HCT116 (cell line): ENCODE measurements around the gene KLF2. TPM values are rescaled to one million over a fixed set of nuclear protein-coding genes. Genes with fewer than 3 reads are reported as not detected.

ENCODE experiments used
- ATAC-seq: fragments of 200-7000 bp; cut with Tn5 transposase; 2 replicates; pipeline ENCODE4 v1.9.1; 2020; ENCODE audit warnings: mild to moderate bottlenecking, moderate library complexity
- BruUV-seq: library from RNA; stranded (reverse); fragments of 400-500 nt; replicated peaks from 2 replicates; lab custom pipeline; 2021; lab: Mats Ljungman, UMichigan
- CTCF ChIA-PET: fragments of 300-600 bp; sonication (Branson Sonifier 250); formaldehyde crosslinking; loops from one replicate; lab custom pipeline; 2021; ENCODE audit warnings: antibody characterized with exemption; lab: Charles Lee
- POLR2A ChIA-PET: fragments of 300-600, 350-600 bp; sonication (Branson Sonifier 250); formaldehyde crosslinking; loops from one replicate; lab custom pipeline; 2021; ENCODE audit warnings: antibody characterized with exemption; lab: Charles Lee
- RAD21 ChIA-PET, 2 experiments: fragments of 300-600 bp; sonication (Branson Sonifier 250); formaldehyde crosslinking; loops; one replicate each; lab custom pipeline; 2023; ENCODE audit warnings: low total read pairs in 2 of 2; ENCODE audit not compliant: uncharacterized antibody in 2 of 2, unreplicated experiment in 2 of 2, low non-redundant PET in 1 of 2; lab: Charles Lee
- DNase-seq: peaks from one replicate; pipeline ENCODE4 v3.0.0-alpha.2; 2010; ENCODE audit warnings: low read depth, low spot score
- H2AFZ ChIP-seq: fragments of 200-600 bp; shearing (Covaris generic), sonication (generic); 2 replicates; pipeline ENCODE4 v1.6.1; 2017; ENCODE audit warnings: low read depth, mixed run types, mixed read lengths, antibody characterized with exemption, low read length; ENCODE audit not compliant: poor library complexity, severe bottlenecking
- H3K27ac ChIP-seq: 2 replicates; pipeline ENCODE4 v1.5.1; 2012; ENCODE audit warnings: low read depth, low read length
- H3K27me3 ChIP-seq: fragments of 200-600 bp; sonication (generic); 2 replicates; pipeline ENCODE4 v1.6.1; 2016; ENCODE audit warnings: mixed run types, low read length, mixed read lengths; ENCODE audit not compliant: insufficient read depth
- H3K36me3 ChIP-seq, 2 experiments: fragments of 200-500 bp in 1 of 2; fragments of 200-600 bp in 1 of 2; sonication (Bioruptor generic) in 1 of 2; sonication (generic) in 1 of 2; 2 replicates each; pipeline versions ENCODE4 v1.5.1 to v1.6.1; 2014 to 2016; ENCODE audit warnings: low read length in 2 of 2, inconsistent platforms in 1 of 2, mixed read lengths in 1 of 2, mixed run types in 1 of 2; ENCODE audit not compliant: insufficient read depth in 2 of 2, control insufficient read depth in 1 of 2
- H3K4me1 ChIP-seq, 2 experiments: fragments of 200-600 bp in 1 of 2; sonication (generic) in 1 of 2; 2 replicates each; pipeline versions ENCODE4 v1.5.1 to v1.6.1; 2012 to 2017; ENCODE audit warnings: low read length in 2 of 2, inconsistent platforms in 1 of 2, mild to moderate bottlenecking in 1 of 2, mixed read lengths in 1 of 2, mixed run types in 1 of 2, moderate library complexity in 1 of 2; ENCODE audit not compliant: insufficient read depth in 2 of 2, control insufficient read depth in 1 of 2
- H3K4me2 ChIP-seq: fragments of 200-600 bp; sonication (generic); 2 replicates; pipeline ENCODE4 v1.6.1; 2017; ENCODE audit warnings: mixed run types, low read length, mixed read lengths
- H3K4me3 ChIP-seq, 2 experiments: fragments of 200-600 bp in 1 of 2; sonication (generic) in 1 of 2; replicated peaks in 1 of 2; 2 replicates each; pipeline ENCODE4 v1.5.1; 2011 to 2016; ENCODE audit warnings: low read length in 2 of 2, control low read depth in 1 of 2, low read depth in 1 of 2, mild to moderate bottlenecking in 1 of 2, mixed read lengths in 1 of 2, mixed run types in 1 of 2
- H3K79me2 ChIP-seq: fragments of 200-600 bp; sonication (generic); 2 replicates; pipeline ENCODE4 v1.6.1; 2017; ENCODE audit warnings: mild to moderate bottlenecking, mixed run types, low read length, moderate library complexity, mixed read lengths; ENCODE audit not compliant: insufficient read depth
- H3K9ac ChIP-seq: fragments of 200-600 bp; sonication (generic); 2 replicates; pipeline ENCODE4 v1.6.1; 2016; ENCODE audit warnings: low read length, mixed read lengths
- H3K9me2 ChIP-seq: fragments of 200-600 bp; sonication (generic), shearing (Covaris generic); 2 replicates; pipeline ENCODE4 v1.6.1; 2017; ENCODE audit warnings: mixed run types, mild to moderate bottlenecking, moderate library complexity; ENCODE audit not compliant: insufficient read depth
- H3K9me3 ChIP-seq, 2 experiments: fragments of 200-500 bp in 1 of 2; fragments of 200-600 bp in 1 of 2; sonication (Bioruptor generic) in 1 of 2; sonication (generic) in 1 of 2; 2 replicates each; pipeline ENCODE4 v1.6.1; 2014 to 2017; ENCODE audit warnings: low read length in 2 of 2, mixed read lengths in 2 of 2, inconsistent platforms in 1 of 2, low read depth in 1 of 2, mild to moderate bottlenecking in 1 of 2, mixed run types in 1 of 2, moderate library complexity in 1 of 2; ENCODE audit not compliant: control insufficient read depth in 1 of 2, insufficient read depth in 1 of 2
- H4K20me1 ChIP-seq: fragments of 200-600 bp; sonication (generic), shearing (Covaris generic); 2 replicates; pipeline ENCODE4 v1.6.1; 2017; ENCODE audit warnings: mixed run types, mild to moderate bottlenecking, moderate library complexity; ENCODE audit not compliant: insufficient read depth
- CBX3 ChIP-seq: IDR thresholded peaks from 2 replicates; pipeline ENCODE4 v1.6.1; 2012; ENCODE audit warnings: low read depth
- CEBPB ChIP-seq: IDR thresholded peaks from 2 replicates; pipeline ENCODE4 v1.6.1; 2012; ENCODE audit warnings: low read depth
- CTCF ChIP-seq, 3 experiments: fragments of 200-600 bp in 1 of 3; sonication (generic) in 1 of 3; IDR thresholded peaks in 2 of 3; conservative IDR thresholded peaks in 1 of 3; 2 replicates each; pipeline ENCODE4 v1.5.1; 2012 to 2017; ENCODE audit warnings: low read depth in 2 of 3, low read length in 2 of 3, antibody characterized with exemption in 1 of 3, borderline replicate concordance in 1 of 3, control low read depth in 1 of 3, mild to moderate bottlenecking in 1 of 3, mixed read lengths in 1 of 3, mixed run types in 1 of 3, moderate library complexity in 1 of 3; ENCODE audit not compliant: insufficient read depth in 1 of 3
- ELF1 ChIP-seq: IDR thresholded peaks from 2 replicates; pipeline ENCODE4 v1.6.1; 2012; ENCODE audit warnings: low read depth, borderline replicate concordance
- EZH2 ChIP-seq: fragments of 200-600 bp; sonication (generic); IDR thresholded peaks from 2 replicates; pipeline ENCODE4 v1.6.1; 2017; ENCODE audit warnings: antibody characterized with exemption, mixed run types
- EZH2phosphoT487 ChIP-seq: fragments of 200-600 bp; IDR thresholded peaks from 2 replicates; pipeline ENCODE4 v1.6.1; 2018; ENCODE audit warnings: antibody characterized with exemption, borderline replicate concordance
- FOSL1 ChIP-seq: IDR thresholded peaks from 2 replicates; pipeline ENCODE4 v1.6.1; 2012; ENCODE audit warnings: low read depth
- JUND ChIP-seq: IDR thresholded peaks from 2 replicates; pipeline ENCODE4 v1.6.1; 2012
- POLR2A ChIP-seq: IDR thresholded peaks from 2 replicates; pipeline ENCODE4 v1.7.0; 2011; ENCODE audit warnings: borderline replicate concordance; ENCODE audit not compliant: insufficient read depth, insufficient read length; ENCODE audit errors: extremely low read depth
- POLR2AphosphoS5 ChIP-seq: IDR thresholded peaks from 2 replicates; pipeline ENCODE4 v1.6.1; 2011; ENCODE audit warnings: mild to moderate bottlenecking, low read depth, low read length, moderate library complexity
- RAD21 ChIP-seq: IDR thresholded peaks from 2 replicates; pipeline ENCODE4 v1.6.1; 2012; ENCODE audit warnings: low read depth, mild to moderate bottlenecking
- SIN3A ChIP-seq: IDR thresholded peaks from 2 replicates; pipeline ENCODE4 v1.6.1; 2012; ENCODE audit warnings: low read depth
- SRF ChIP-seq: IDR thresholded peaks from 2 replicates; pipeline ENCODE4 v1.6.1; 2012; ENCODE audit warnings: low read depth
- TCF7L2 ChIP-seq: IDR thresholded peaks from 2 replicates; pipeline ENCODE4 v1.7.0; 2011; ENCODE audit warnings: borderline replicate concordance, inconsistent platforms; ENCODE audit not compliant: insufficient read depth, insufficient read length; ENCODE audit errors: extremely low read depth
- YY1 ChIP-seq: IDR thresholded peaks from 2 replicates; pipeline ENCODE4 v1.6.1; 2011; ENCODE audit warnings: low read length, low read depth, moderate library complexity, mild to moderate bottlenecking; ENCODE audit not compliant: insufficient replicate concordance; ENCODE audit errors: extremely low read depth
- ZFX ChIP-seq: fragments of 450-650 bp; IDR thresholded peaks from 2 replicates; pipeline ENCODE4 v1.6.1; 2017
- ZNF274 ChIP-seq: fragments of 200-500 bp; sonication (Bioruptor generic); IDR thresholded peaks from 2 replicates; pipeline ENCODE4 v1.6.1; 2014; ENCODE audit warnings: mild to moderate bottlenecking, low read depth, low read length, inconsistent platforms
- intact Hi-C: fragments of 100-400 bp; cut with micrococcal nuclease; formaldehyde crosslinking; loops from 2 replicates; pipeline ENCODE4 v1.10.0; 2022
- total RNA-seq: library from RNA; stranded (reverse); gene quantifications from one replicate; pipeline ENCODE4 v1.2.1, GENCODE V29; 2021; ENCODE audit not compliant: unreplicated experiment
- TF ChIP-seq, protein P1 (sequence below): IDR thresholded peaks from 2 replicates; pipeline ENCODE4 v1.6.1; 2011; ENCODE audit warnings: mild to moderate bottlenecking, low read length, moderate library complexity; ENCODE audit not compliant: insufficient replicate concordance; ENCODE audit errors: extremely low read depth
- TF ChIP-seq, protein P2 (sequence below): IDR thresholded peaks from 2 replicates; pipeline ENCODE4 v1.6.1; 2012
- TF ChIP-seq, protein P3 (sequence below): IDR thresholded peaks from 2 replicates; pipeline ENCODE4 v1.6.1; 2012

The KLF2 gene
- total RNA-seq, 1 experiment from 2014 or later, result 39.4 TPM

GRCh38 chr19:16343156-16343555 lies 18.5 kb downstream of the KLF2 start (continued):
- TF ChIP-seq, protein P1, sequence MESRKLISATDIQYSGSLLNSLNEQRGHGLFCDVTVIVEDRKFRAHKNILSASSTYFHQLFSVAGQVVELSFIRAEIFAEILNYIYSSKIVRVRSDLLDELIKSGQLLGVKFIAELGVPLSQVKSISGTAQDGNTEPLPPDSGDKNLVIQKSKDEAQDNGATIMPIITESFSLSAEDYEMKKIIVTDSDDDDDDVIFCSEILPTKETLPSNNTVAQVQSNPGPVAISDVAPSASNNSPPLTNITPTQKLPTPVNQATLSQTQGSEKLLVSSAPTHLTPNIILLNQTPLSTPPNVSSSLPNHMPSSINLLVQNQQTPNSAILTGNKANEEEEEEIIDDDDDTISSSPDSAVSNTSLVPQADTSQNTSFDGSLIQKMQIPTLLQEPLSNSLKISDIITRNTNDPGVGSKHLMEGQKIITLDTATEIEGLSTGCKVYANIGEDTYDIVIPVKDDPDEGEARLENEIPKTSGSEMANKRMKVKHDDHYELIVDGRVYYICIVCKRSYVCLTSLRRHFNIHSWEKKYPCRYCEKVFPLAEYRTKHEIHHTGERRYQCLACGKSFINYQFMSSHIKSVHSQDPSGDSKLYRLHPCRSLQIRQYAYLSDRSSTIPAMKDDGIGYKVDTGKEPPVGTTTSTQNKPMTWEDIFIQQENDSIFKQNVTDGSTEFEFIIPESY, result no peak
- TF ChIP-seq JUND, result no peak
- TF ChIP-seq, protein P2, sequence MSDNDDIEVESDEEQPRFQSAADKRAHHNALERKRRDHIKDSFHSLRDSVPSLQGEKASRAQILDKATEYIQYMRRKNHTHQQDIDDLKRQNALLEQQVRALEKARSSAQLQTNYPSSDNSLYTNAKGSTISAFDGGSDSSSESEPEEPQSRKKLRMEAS, result no peak
- no peak for TF ChIP-seq ZNF274
- no peak for TF ChIP-seq CEBPB
- no peak for TF ChIP-seq FOSL1
- no peak for TF ChIP-seq ZFX
- no peak for TF ChIP-seq RAD21

DNA sequence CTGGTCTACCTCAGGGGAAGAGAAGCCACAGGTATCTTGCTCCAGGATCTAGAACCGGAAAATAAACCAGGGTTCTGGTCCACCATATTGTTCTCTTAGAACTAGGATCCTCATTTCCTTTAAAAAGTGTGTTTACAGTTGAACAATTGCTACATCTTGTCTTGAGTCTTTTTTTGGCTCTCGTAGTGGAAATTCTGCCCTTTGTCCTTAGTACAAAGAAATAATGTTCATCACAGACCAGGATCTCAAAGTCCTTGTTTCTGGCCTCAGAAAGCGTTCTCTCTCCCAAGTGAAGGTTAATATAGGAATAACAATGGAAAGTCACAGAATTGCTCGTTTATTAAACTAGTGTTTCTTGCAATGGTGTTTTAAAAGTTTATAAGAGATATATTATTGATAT lies 20.8 kb downstream of the KLF2 start:
- no peak overlapping the region for H3K9ac ChIP-seq
- TF ChIP-seq YY1 (no peak), POLR2A (no peak), EZH2 (no peak), CBX3 (no peak), ZNF274 (no peak), POLR2AphosphoS5 (no peak), ELF1 (no peak), SIN3A (no peak), CEBPB (no peak), CTCF (IDR thresholded peaks at IDR 0.05 in 2 of 3, conservative IDR thresholded peaks at IDR 0.05 in 1 of 3; ENCODE audit: borderline replicate concordance in 1 of 3, insufficient read depth in 1 of 3, low read depth in 2 of 3, low read length in 2 of 3) (no peak), SRF (no peak), FOSL1 (no peak), TCF7L2 (no peak), ZFX (no peak), EZH2phosphoT487 (no peak)
- TF ChIP-seq, protein P2, result no peak
- TF ChIP-seq, protein P3, sequence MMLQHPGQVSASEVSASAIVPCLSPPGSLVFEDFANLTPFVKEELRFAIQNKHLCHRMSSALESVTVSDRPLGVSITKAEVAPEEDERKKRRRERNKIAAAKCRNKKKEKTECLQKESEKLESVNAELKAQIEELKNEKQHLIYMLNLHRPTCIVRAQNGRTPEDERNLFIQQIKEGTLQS, result no peak
- no peaks in the 10 kb centered on the region for H3K9me3 ChIP-seq
- no peaks in the 10 kb centered on the region for H3K36me3 ChIP-seq
- H3K4me2 ChIP-seq, result no peak overlapping the region
- no TSS peak for BruUV-seq
- CTCF ChIA-PET, result no interaction called here
- no peak overlapping the region for H3K27ac ChIP-seq
- H3K4me3 ChIP-seq, result no peak overlapping the region
- POLR2A ChIA-PET, result interaction anchor here (0.6 kb wide), 1 partner anchor 41 kb away, joined by 3 read pairs; no protein-coding TSS in a partner anchor
- intact Hi-C loops, result no loop called here
- no peaks in the 10 kb centered on the region for H4K20me1 ChIP-seq
- RAD21 ChIA-PET, result no interaction called here
- no peaks in the 10 kb centered on the region for H3K79me2 ChIP-seq
- H3K27me3 ChIP-seq, result no peaks in the 10 kb centered on the region
- H3K9me2 ChIP-seq, result no peaks in the 10 kb centered on the region
- ATAC-seq, result no peak
- H3K4me1 ChIP-seq, result peaks cover 0 to 7% of the 10 kb centered on the region in 2 experiments; a peak in 2 of 4 replicates
- no peak overlapping the region for H2AFZ ChIP-seq
- no peak for DNase-seq
